Large intestine (tissue), 3 donors: Measurements from ENCODE around the gene SEPTIN10. TPM values are rescaled to one million over a fixed set of nuclear protein-coding genes. Genes with fewer than 3 reads are reported as not detected.
A peak's percentile ranks its signal among the peaks of the same experiment; 100 is the strongest.

Experiments
- DNase-seq, 2 donors: peaks; one replicate each; pipeline versions ENCODE4 v3.0.0 to v3.0.0-alpha.2; 2013
- H3K27ac ChIP-seq: one replicate; pipeline ENCODE4 v1.5.1; 2013; ENCODE audit warnings: low read length
- H3K27me3 ChIP-seq: 2 replicates; pipeline ENCODE4 v1.6.1; 2013; ENCODE audit warnings: low read length; ENCODE audit not compliant: control insufficient read depth, insufficient read depth
- H3K36me3 ChIP-seq: 2 replicates; pipeline ENCODE4 v1.6.1; 2013; ENCODE audit warnings: low read length; ENCODE audit not compliant: control insufficient read depth, insufficient read depth
- H3K4me1 ChIP-seq: one replicate; pipeline ENCODE4 v1.6.1; 2013; ENCODE audit warnings: low read length; ENCODE audit not compliant: control insufficient read depth, insufficient read depth
- H3K4me3 ChIP-seq: one replicate; pipeline ENCODE4 v1.5.1; 2013; ENCODE audit warnings: low read length
- H3K9me3 ChIP-seq: one replicate; pipeline ENCODE4 v1.6.1; 2013; ENCODE audit warnings: mild to moderate bottlenecking, low read depth, low read length, moderate library complexity; ENCODE audit not compliant: control insufficient read depth
- WGBS: methylation state at CpG from one replicate; pipeline ENCODE4 v1.1.5; 2013; ENCODE audit warnings: low lambda C conversion rate; ENCODE audit not compliant: insufficient coverage; 5-methylcytosine and 5-hydroxymethylcytosine counted together
- polyA plus RNA-seq: library from polyadenylated mRNA; unstranded; fragments of 120-200 nt; gene quantifications from one replicate; pipeline ENCODE4 v1.2.1, GENCODE V29; 2013

The SEPTIN10 gene
- polyA plus RNA-seq, 1 donor: 67.4 TPM

GRCh38 chr2:109497911-109498870 lies 115.6 kb downstream of the SEPTIN10 start:
- WGBS: no CpG with 5 or more reads among the region's 19 CpGs
- DNase-seq: no peak
- Histone ChIP-seq H3K4me1 (peaks cover 7% of the 10 kb centered on the region), H3K27ac (no peak overlapping the region), H3K9me3 (no peaks in the 10 kb centered on the region), H3K4me3 (no peak overlapping the region), H3K36me3 (no peaks in the 10 kb centered on the region), H3K27me3 (no peaks in the 10 kb centered on the region)

GRCh38 chr2:109497463-109497862 lies 116.3 kb downstream of the SEPTIN10 start:
- Histone ChIP-seq H3K4me3 (no peak overlapping the region), H3K4me1 (peaks cover 7% of the 10 kb centered on the region), H3K27ac (no peak overlapping the region), H3K27me3 (no peaks in the 10 kb centered on the region), H3K36me3 (no peaks in the 10 kb centered on the region), H3K9me3 (no peaks in the 10 kb centered on the region)
- no peak for DNase-seq
- WGBS: no CpG with 5 or more reads among the region's 8 CpGs

- Histone ChIP-seq H3K9me3 (no peaks in the 10 kb centered on the region), H3K27me3 (no peaks in the 10 kb centered on the region), H3K4me1 (peaks cover 4% of the 10 kb centered on the region), H3K4me3 (no peak overlapping the region), H3K27ac (no peak overlapping the region), H3K36me3 (no peaks in the 10 kb centered on the region)
- no CpG with 5 or more reads among the region's 3 CpGs for WGBS
- DNase-seq: peak; percentile 53 to 66
Measured at GRCh38 chr2:109494351-109494750, 119.4 kb downstream of the SEPTIN10 start.

GRCh38 chr2:109493176-109493935 lies 120.4 kb downstream of the SEPTIN10 start:
- DNase-seq: no peak
- no peaks in the 10 kb centered on the region for H3K9me3 ChIP-seq
- 0% methylated on average over 1 of the region's 4 CpGs for WGBS
- H3K27me3 ChIP-seq: no peaks in the 10 kb centered on the region
- peaks cover 4% of the 10 kb centered on the region for H3K4me1 ChIP-seq
- no peak overlapping the region for H3K27ac ChIP-seq
- no peak overlapping the region for H3K4me3 ChIP-seq
- no peaks in the 10 kb centered on the region for H3K36me3 ChIP-seq

Other genes starting within 250 kb of the SEPTIN10 start
- gene SOWAHC, start 398 bp upstream of the SEPTIN10 start, polyA plus RNA-seq: 20.8 TPM
- gene RGPD5, start 180.3 kb upstream of the SEPTIN10 start, polyA plus RNA-seq: 22.4 TPM